GM12878 (cell line): ENCODE data around the gene CCDC12. TPM values are rescaled to one million over a fixed set of nuclear protein-coding genes. Genes with fewer than 3 reads are reported as not detected.

Experiments
- ATF2 ChIP-seq: IDR thresholded peaks from 2 replicates; pipeline ENCODE4 v1.6.1; 2012; ENCODE audit warnings: low read length, inconsistent platforms
- ATF7 ChIP-seq: fragments of 450-650 bp; IDR thresholded peaks from 2 replicates; pipeline ENCODE4 v1.6.1; 2016; ENCODE audit warnings: low read depth, mild to moderate bottlenecking
- BACH1 ChIP-seq: fragments of 450-650 bp; IDR thresholded peaks from 2 replicates; pipeline ENCODE4 v1.6.1; 2017; ENCODE audit warnings: mild to moderate bottlenecking, borderline replicate concordance
- CBX3 ChIP-seq: fragments of 200-600 bp; sonication (generic); IDR thresholded peaks from 2 replicates; pipeline ENCODE4 v1.6.1; 2016; ENCODE audit warnings: low read depth, borderline replicate concordance
- CEBPB ChIP-seq, 2 experiments: fragments of 150-350 bp in 1 of 2; IDR thresholded peaks; 2 replicates each; pipeline ENCODE4 v1.6.1; 2012 to 2014; ENCODE audit warnings: low read depth in 2 of 2, low read length in 2 of 2, borderline replicate concordance in 1 of 2, inconsistent platforms in 1 of 2
- CREM ChIP-seq: IDR thresholded peaks from 2 replicates; pipeline ENCODE4 v1.6.1; 2014; ENCODE audit warnings: antibody characterized with exemption, low read depth
- EGR1 ChIP-seq, 2 experiments: IDR thresholded peaks; 1 replicate in 1 of 2; 2 replicates in 1 of 2; pipeline ENCODE4 v1.6.1; 2011 to 2012; ENCODE audit warnings: low read depth in 2 of 2, low read length in 2 of 2, borderline replicate concordance in 1 of 2, mild to moderate bottlenecking in 1 of 2, moderate library complexity in 1 of 2
- EP300 ChIP-seq, 2 experiments: fragments of 150-350 bp in 1 of 2; IDR thresholded peaks; 2 replicates each; pipeline ENCODE4 v1.6.1; 2011 to 2012; ENCODE audit warnings: low read depth in 2 of 2, low read length in 2 of 2, borderline replicate concordance in 1 of 2, improper control_type of control experiment in 1 of 2, inconsistent platforms in 1 of 2; ENCODE audit not compliant: control insufficient read depth in 1 of 2
- IKZF1 ChIP-seq: fragments of 450-650 bp; conservative IDR thresholded peaks from 2 replicates; pipeline ENCODE4 v1.6.1; 2017; ENCODE audit warnings: antibody characterized with exemption, mild to moderate bottlenecking
- IKZF2 ChIP-seq, 2 experiments: fragments of 450-650 bp; IDR thresholded peaks; 2 replicates each; pipeline ENCODE4 v1.6.1; 2017; ENCODE audit warnings: mild to moderate bottlenecking in 2 of 2, moderate library complexity in 2 of 2
- IRF5 ChIP-seq: fragments of 450-650 bp; IDR thresholded peaks from 2 replicates; pipeline ENCODE4 v1.6.1; 2017; ENCODE audit warnings: borderline replicate concordance
- JUNB ChIP-seq: IDR thresholded peaks from 2 replicates; pipeline ENCODE4 v1.6.1; 2016; ENCODE audit warnings: antibody characterized with exemption, mild to moderate bottlenecking
- JUND ChIP-seq: IDR thresholded peaks from 2 replicates; pipeline ENCODE4 v1.6.1; 2012; ENCODE audit warnings: low read depth, mild to moderate bottlenecking, low read length, improper control_type of control experiment, moderate library complexity
- MEF2B ChIP-seq: fragments of 450-650 bp; IDR thresholded peaks from 2 replicates; pipeline ENCODE4 v1.6.1; 2018; ENCODE audit warnings: mild to moderate bottlenecking, moderate library complexity; ENCODE audit not compliant: partially characterized antibody, poor library complexity, severe bottlenecking
- MTA2 ChIP-seq: fragments of 450-650 bp; IDR thresholded peaks from 2 replicates; pipeline ENCODE4 v1.6.1; 2016; ENCODE audit warnings: low read depth, mild to moderate bottlenecking, moderate library complexity
- NFYB ChIP-seq: IDR thresholded peaks from 2 replicates; pipeline ENCODE4 v1.6.1; 2011; ENCODE audit warnings: low read depth, mild to moderate bottlenecking, low read length, improper control_type of control experiment, moderate library complexity; ENCODE audit not compliant: insufficient read depth
- NR2C1 ChIP-seq: fragments of 450-650 bp; IDR thresholded peaks from 2 replicates; pipeline ENCODE4 v1.6.1; 2017; ENCODE audit warnings: antibody characterized with exemption, mild to moderate bottlenecking, moderate library complexity
- POLR2AphosphoS5 ChIP-seq: IDR thresholded peaks from 2 replicates; pipeline ENCODE4 v1.6.1; 2011; ENCODE audit warnings: mild to moderate bottlenecking, low read length, inconsistent platforms
- RAD21 ChIP-seq: IDR thresholded peaks from 2 replicates; pipeline ENCODE4 v1.6.1; 2011; ENCODE audit warnings: mild to moderate bottlenecking, low read depth, low read length, moderate library complexity; ENCODE audit not compliant: insufficient read depth
- RAD51 ChIP-seq: fragments of 450-650 bp; IDR thresholded peaks from 2 replicates; pipeline ENCODE4 v1.6.1; 2016; ENCODE audit warnings: moderate library complexity, mild to moderate bottlenecking, inconsistent platforms
- SIN3A ChIP-seq: IDR thresholded peaks from 2 replicates; pipeline ENCODE4 v1.6.1; 2012; ENCODE audit warnings: low read depth, low read length, improper control_type of control experiment
- SIX5 ChIP-seq: IDR thresholded peaks from 2 replicates; pipeline ENCODE4 v1.6.1; 2011; ENCODE audit warnings: mild to moderate bottlenecking, low read depth, low read length, moderate library complexity; ENCODE audit not compliant: severe bottlenecking
- TAF1 ChIP-seq: IDR thresholded peaks from 2 replicates; pipeline ENCODE4 v1.6.1; 2011; ENCODE audit warnings: mild to moderate bottlenecking, low read depth, low read length, borderline replicate concordance
- TBL1XR1 ChIP-seq: IDR thresholded peaks from 2 replicates; pipeline ENCODE4 v1.6.1; 2012; ENCODE audit warnings: low read depth, low read length, improper control_type of control experiment
- TCF3 ChIP-seq: IDR thresholded peaks from 2 replicates; pipeline ENCODE4 v1.6.1; 2012; ENCODE audit warnings: low read depth, mild to moderate bottlenecking, low read length, borderline replicate concordance; ENCODE audit not compliant: insufficient read depth
- YY1 ChIP-seq: IDR thresholded peaks from 2 replicates; pipeline ENCODE4 v1.6.1; 2011; ENCODE audit warnings: low read depth, mild to moderate bottlenecking, low read length
- ZNF24 ChIP-seq: fragments of 450-650 bp; IDR thresholded peaks from 2 replicates; pipeline ENCODE4 v1.6.1; 2017; ENCODE audit warnings: antibody characterized with exemption, mild to moderate bottlenecking
- ZNF274 ChIP-seq: IDR thresholded peaks from one replicate; pipeline ENCODE4 v1.8.0; 2011; ENCODE audit not compliant: insufficient read length, insufficient read depth
- polyA plus RNA-seq, 11 experiments: library from polyadenylated mRNA; depleted of rRNA in 4 of 11; unstranded in 6 of 11; stranded (reverse) in 5 of 11; fragments of >200 nt; fragmentation: Nextera tagmentation in 4 of 11; fragmentation: Illumina TruSeq in 1 of 11; extraction: Ambion mirVana in 4 of 11; extraction: Trizol in 1 of 11; gene quantifications; 1 replicate in 1 of 11; 2 replicates in 10 of 11; pipeline versions ENCODE4 v1.2.1 to v1.2.3, GENCODE V29; 2011 to 2016; ENCODE audit warnings: inconsistent platforms in 2 of 11, missing spikeins in 2 of 11, low read depth in 1 of 11
- total RNA-seq, 4 experiments: library from RNA; depleted of rRNA in 3 of 4; stranded (reverse); fragments of >200 nt in 3 of 4; fragmentation: Illumina TruSeq in 1 of 4; extraction: Trizol in 1 of 4; gene quantifications; 2 replicates each; pipeline versions ENCODE4 v1.2.1 to v1.2.3, GENCODE V29; 2013 to 2021

CCDC12 gene
- total and polyA plus RNA-seq, 10 of the 15 experiments (the other 5 are each of a cell fraction or from before 2014, with no cell fraction given): 9.2 to 91.4 (median 61.3) TPM

- TF ChIP-seq EP300 (IDR thresholded peaks at IDR 0.05; ENCODE audit: borderline replicate concordance in 1 of 2, control insufficient read depth in 1 of 2, low read depth in 2 of 2, low read length in 2 of 2) (no peak), JUNB (no peak), NR2C1 (peak; percentile 40; the same call in 1 of the 2 replicates), TBL1XR1 (no peak), CREM (0 out of 2 replicates have a peak, but pooled peaks have one; percentile 16), IRF5 (no peak), SIX5 (no peak), RAD51 (no peak), CEBPB (IDR thresholded peaks at IDR 0.05; ENCODE audit: borderline replicate concordance in 1 of 2, low read depth in 2 of 2, low read length in 2 of 2) (no peak), EGR1 (IDR thresholded peaks at IDR 0.05; ENCODE audit: borderline replicate concordance in 1 of 2, low read depth in 2 of 2, low read length in 2 of 2) (no peak), TAF1 (peak; percentile 47; the same call in 1 of the 2 replicates), MEF2B (peak; percentile 68), NFYB (peak; percentile 15; the same call in 1 of the 2 replicates), SIN3A (peak; percentile 43; the same call in 1 of the 2 replicates), JUND (no peak), ZNF24 (peak; percentile 67; the same call in 1 of the 2 replicates), ATF2 (no peak), CBX3 (no peak), IKZF1 (peak; percentile 82), RAD21 (no peak), TCF3 (peak; percentile 86), IKZF2 (IDR thresholded peaks at IDR 0.05) (peak in 1 of 2 experiments; percentile 57; a peak in 2 of 4 replicates), YY1 (peak; percentile 81), MTA2 (0 out of 2 replicates have a peak, but pooled peaks have one; percentile 24), BACH1 (peak; percentile 69; the same call in 1 of the 2 replicates), POLR2AphosphoS5 (no peak), ZNF274 (no peak), ATF7 (no peak)
Measured at GRCh38 chr3:46978985-46979944, 2.7 kb upstream of the CCDC12 start, which contains the start of gene NBEAL2 (continued).
